Nephron progenitor cell (in vitro differentiated cells): ENCODE data around the gene AUP1.

Experiments
- DNase-seq: peaks from one replicate; pipeline ENCODE4 v3.0.0; 2021
- H3K27ac Mint-ChIP-seq: 2 replicates; pipeline ENCODE4 v1.8.0; 2021; ENCODE audit warnings: mild to moderate bottlenecking, moderate library complexity, mixed read lengths
- H3K27me3 Mint-ChIP-seq: 2 replicates; pipeline ENCODE4 v1.8.0; 2021; ENCODE audit warnings: mild to moderate bottlenecking, low read depth, mixed read lengths; ENCODE audit not compliant: poor library complexity
- H3K36me3 Mint-ChIP-seq: 2 replicates; pipeline ENCODE4 v1.8.0; 2021; ENCODE audit warnings: low read depth, mixed read lengths
- H3K4me1 Mint-ChIP-seq: 2 replicates; pipeline ENCODE4 v1.8.0; 2021; ENCODE audit warnings: mixed read lengths
- H3K4me3 Mint-ChIP-seq: 2 replicates; pipeline ENCODE4 v1.8.0; 2021; ENCODE audit warnings: mild to moderate bottlenecking, moderate library complexity, mixed read lengths
- H3K9me3 Mint-ChIP-seq: 2 replicates; pipeline ENCODE4 v1.8.0; 2021; ENCODE audit warnings: mild to moderate bottlenecking, moderate library complexity, mixed read lengths
- CTCF ChIP-seq: fragments of 200-600 bp; sonication (generic); IDR thresholded peaks from 2 replicates; pipeline ENCODE4 v1.5.0; 2021; ENCODE audit warnings: antibody characterized with exemption

AUP1 gene

GRCh38 chr2:74515271-74515980 is 14.1 kb downstream of the AUP1 start:
- Mint-ChIP-seq H3K36me3 (no peaks in the 10 kb centered on the region), H3K4me3 (peak overlapping the region; percentile 51), H3K27ac (no peak overlapping the region), H3K27me3 (peaks cover 100% of the 10 kb centered on the region), H3K4me1 (peaks cover 15% of the 10 kb centered on the region), H3K9me3 (peaks cover 14% of the 10 kb centered on the region)
- TF ChIP-seq CTCF: no peak
- peak; percentile 46 for DNase-seq

GRCh38 chr2:74514368-74515270 is 14.9 kb downstream of the AUP1 start, which contains the start of gene TLX2:
TLX2 (plus strand) TSS chr2:74514450; CDS start chr2:74514807, 357 bp downstream.
- Mint-ChIP-seq H3K4me3 (peak within 1 kb of the TSS; percentile 51), H3K36me3 (no peaks in the 10 kb centered on the region), H3K27ac (no peak within 1 kb of the TSS), H3K4me1 (peaks cover 15% of the 10 kb centered on the region), H3K9me3 (peaks cover 14% of the 10 kb centered on the region), H3K27me3 (peaks cover 100% of the 10 kb centered on the region)
- peak; percentile 44 for DNase-seq
- no peak for TF ChIP-seq CTCF

- no peaks in the 10 kb centered on the region for H3K36me3 Mint-ChIP-seq
- H3K9me3 Mint-ChIP-seq: peaks cover 14% of the 10 kb centered on the region
- peaks cover 100% of the 10 kb centered on the region for H3K27me3 Mint-ChIP-seq
- peak overlapping the region; percentile 49 for H3K4me3 Mint-ChIP-seq
- peak; percentile 26 for DNase-seq
- H3K27ac Mint-ChIP-seq: no peak overlapping the region
- H3K4me1 Mint-ChIP-seq: peaks cover 15% of the 10 kb centered on the region
- TF ChIP-seq CTCF: no peak
Measured at GRCh38 chr2:74513605-74514367, 15.7 kb downstream of the AUP1 start.

- no peak for TF ChIP-seq CTCF
- Mint-ChIP-seq H3K4me1 (peaks cover 23% of the 10 kb centered on the region), H3K9me3 (peaks cover 14% of the 10 kb centered on the region), H3K36me3 (no peaks in the 10 kb centered on the region), H3K4me3 (peak overlapping the region; percentile 62), H3K27ac (peak overlapping the region; percentile 75), H3K27me3 (peaks cover 100% of the 10 kb centered on the region)
- peak; percentile 60 for DNase-seq
Measured at GRCh38 chr2:74512744-74513604, 16.5 kb downstream of the AUP1 start.
